DOHH2 (cell line): ENCODE measurements around the gene CYP2A6.
A peak's percentile ranks its signal among the peaks of the same experiment; 100 is the strongest.

Experiments used
- H3F3A ChIP-seq: fragments of 200-600 bp; sonication (generic), shearing (Covaris generic); 2 replicates; pipeline ENCODE4 v1.6.0; 2016; ENCODE audit warnings: antibody characterized with exemption, mild to moderate bottlenecking; ENCODE audit not compliant: control insufficient read depth, insufficient read depth
- H3K27ac ChIP-seq: fragments of 200-600 bp; sonication (generic); 2 replicates; pipeline ENCODE4 v1.5.1; 2014; ENCODE audit warnings: low read depth, mild to moderate bottlenecking, low read length, moderate library complexity
- H3K27me3 ChIP-seq: fragments of 200-600 bp; sonication (generic); 2 replicates; pipeline ENCODE4 v1.6.1; 2014; ENCODE audit warnings: mild to moderate bottlenecking, low read length, mixed read lengths; ENCODE audit not compliant: control insufficient read depth
- H3K36me3 ChIP-seq: fragments of 200-600 bp; sonication (generic); 2 replicates; pipeline ENCODE4 v1.6.1; 2014; ENCODE audit warnings: mild to moderate bottlenecking, low read length, moderate library complexity, mixed read lengths; ENCODE audit not compliant: control insufficient read depth
- H3K4me1 ChIP-seq: fragments of 200-600 bp; sonication (generic); 2 replicates; pipeline ENCODE4 v1.6.1; 2014; ENCODE audit warnings: mild to moderate bottlenecking, low read length, mixed read lengths; ENCODE audit not compliant: control insufficient read depth
- H3K4me2 ChIP-seq: fragments of 200-600 bp; sonication (generic); 2 replicates; pipeline ENCODE4 v1.6.0; 2014; ENCODE audit warnings: mild to moderate bottlenecking, low read length, moderate library complexity
- H3K4me3 ChIP-seq: fragments of 200-600 bp; sonication (generic); 2 replicates; pipeline ENCODE4 v1.5.1; 2014; ENCODE audit warnings: mild to moderate bottlenecking, low read length, mixed read lengths
- H3K79me2 ChIP-seq: fragments of 200-600 bp; sonication (generic); 2 replicates; pipeline ENCODE4 v1.6.1; 2014; ENCODE audit warnings: mild to moderate bottlenecking, low read length, mixed read lengths; ENCODE audit not compliant: control insufficient read depth
- H3K9me2 ChIP-seq: fragments of 200-600 bp; sonication (generic); replicated peaks from 2 replicates; pipeline ENCODE4 v1.6.1; 2014; ENCODE audit warnings: mild to moderate bottlenecking, low read length, mixed read lengths; ENCODE audit not compliant: control insufficient read depth
- H3K9me3 ChIP-seq: fragments of 200-600 bp; sonication (generic); 2 replicates; pipeline ENCODE4 v1.6.1; 2014; ENCODE audit warnings: antibody characterized with exemption, low read length, mixed read lengths; ENCODE audit not compliant: control insufficient read depth, insufficient read depth
- H4K20me1 ChIP-seq: fragments of 200-600 bp; sonication (generic); 2 replicates; pipeline ENCODE4 v1.6.0; 2014; ENCODE audit warnings: low read depth, mild to moderate bottlenecking, antibody characterized with exemption, low read length, moderate library complexity; ENCODE audit not compliant: control insufficient read depth, insufficient read depth
- EZH2phosphoT487 ChIP-seq: fragments of 200-600 bp; sonication (generic); IDR thresholded peaks from 2 replicates; pipeline ENCODE4 v1.6.1; 2017; ENCODE audit warnings: borderline replicate concordance, mild to moderate bottlenecking, antibody characterized with exemption, low read length, moderate library complexity, mixed read lengths
- TF ChIP-seq, protein P1 (sequence below): fragments of 200-600 bp; sonication (generic); IDR thresholded peaks from one replicate; pipeline ENCODE4 v1.5.1; 2014; ENCODE audit warnings: antibody characterized with exemption, mild to moderate bottlenecking, low read depth, low read length; ENCODE audit not compliant: poor library complexity, severe bottlenecking

Gene CYP2A6

DNA sequence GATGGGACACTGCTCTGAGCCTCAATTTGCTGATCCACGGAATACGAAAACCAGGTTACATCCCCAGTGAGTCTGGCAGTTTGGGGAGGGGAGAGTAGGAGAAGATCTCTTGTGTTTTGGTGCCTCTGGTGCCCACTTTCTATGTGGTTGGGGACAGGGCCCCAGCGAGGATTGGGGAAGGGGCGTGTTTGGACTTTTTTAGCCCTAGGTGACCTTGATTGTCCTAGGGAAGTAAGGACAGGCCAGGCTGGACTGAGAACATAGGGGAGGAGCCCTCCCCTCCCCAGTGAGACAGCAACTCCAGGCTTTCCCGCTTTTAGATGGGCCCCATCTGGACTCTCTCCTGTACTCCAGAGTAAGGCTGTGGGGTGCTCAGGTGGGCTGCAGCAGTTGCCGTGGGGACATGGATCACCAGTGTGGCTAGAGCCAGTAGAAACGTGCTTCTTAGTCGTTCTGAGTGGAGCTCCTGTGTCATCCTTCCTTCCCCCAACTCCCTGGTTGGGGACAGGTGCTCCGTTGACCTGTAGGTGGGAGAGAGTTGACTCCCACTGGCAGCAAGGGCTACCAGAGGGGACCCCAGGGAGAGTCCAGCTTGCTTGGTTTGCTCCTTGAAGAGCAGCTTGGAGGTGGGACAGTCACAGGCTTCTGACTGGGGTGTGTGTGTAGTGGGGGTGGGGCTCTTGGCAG lies 46.9 kb downstream of the CYP2A6 start:
- Histone ChIP-seq H3F3A (peaks cover 9% of the 10 kb centered on the region), H3K27me3 (no peaks in the 10 kb centered on the region), H3K9me3 (no peaks in the 10 kb centered on the region), H3K4me2 (peak overlapping the region; percentile 84), H3K79me2 (peaks cover 90% of the 10 kb centered on the region), H3K36me3 (peaks cover 82% of the 10 kb centered on the region), H3K27ac (peak overlapping the region; percentile 75), H3K4me1 (peaks cover 80% of the 10 kb centered on the region), H3K4me3 (peak overlapping the region; percentile 66), H4K20me1 (peaks cover 57% of the 10 kb centered on the region), H3K9me2 (no peaks in the 10 kb centered on the region)
- no peak for TF ChIP-seq EZH2phosphoT487
- TF ChIP-seq, protein P1, sequence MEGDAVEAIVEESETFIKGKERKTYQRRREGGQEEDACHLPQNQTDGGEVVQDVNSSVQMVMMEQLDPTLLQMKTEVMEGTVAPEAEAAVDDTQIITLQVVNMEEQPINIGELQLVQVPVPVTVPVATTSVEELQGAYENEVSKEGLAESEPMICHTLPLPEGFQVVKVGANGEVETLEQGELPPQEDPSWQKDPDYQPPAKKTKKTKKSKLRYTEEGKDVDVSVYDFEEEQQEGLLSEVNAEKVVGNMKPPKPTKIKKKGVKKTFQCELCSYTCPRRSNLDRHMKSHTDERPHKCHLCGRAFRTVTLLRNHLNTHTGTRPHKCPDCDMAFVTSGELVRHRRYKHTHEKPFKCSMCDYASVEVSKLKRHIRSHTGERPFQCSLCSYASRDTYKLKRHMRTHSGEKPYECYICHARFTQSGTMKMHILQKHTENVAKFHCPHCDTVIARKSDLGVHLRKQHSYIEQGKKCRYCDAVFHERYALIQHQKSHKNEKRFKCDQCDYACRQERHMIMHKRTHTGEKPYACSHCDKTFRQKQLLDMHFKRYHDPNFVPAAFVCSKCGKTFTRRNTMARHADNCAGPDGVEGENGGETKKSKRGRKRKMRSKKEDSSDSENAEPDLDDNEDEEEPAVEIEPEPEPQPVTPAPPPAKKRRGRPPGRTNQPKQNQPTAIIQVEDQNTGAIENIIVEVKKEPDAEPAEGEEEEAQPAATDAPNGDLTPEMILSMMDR, result no peak

DNA sequence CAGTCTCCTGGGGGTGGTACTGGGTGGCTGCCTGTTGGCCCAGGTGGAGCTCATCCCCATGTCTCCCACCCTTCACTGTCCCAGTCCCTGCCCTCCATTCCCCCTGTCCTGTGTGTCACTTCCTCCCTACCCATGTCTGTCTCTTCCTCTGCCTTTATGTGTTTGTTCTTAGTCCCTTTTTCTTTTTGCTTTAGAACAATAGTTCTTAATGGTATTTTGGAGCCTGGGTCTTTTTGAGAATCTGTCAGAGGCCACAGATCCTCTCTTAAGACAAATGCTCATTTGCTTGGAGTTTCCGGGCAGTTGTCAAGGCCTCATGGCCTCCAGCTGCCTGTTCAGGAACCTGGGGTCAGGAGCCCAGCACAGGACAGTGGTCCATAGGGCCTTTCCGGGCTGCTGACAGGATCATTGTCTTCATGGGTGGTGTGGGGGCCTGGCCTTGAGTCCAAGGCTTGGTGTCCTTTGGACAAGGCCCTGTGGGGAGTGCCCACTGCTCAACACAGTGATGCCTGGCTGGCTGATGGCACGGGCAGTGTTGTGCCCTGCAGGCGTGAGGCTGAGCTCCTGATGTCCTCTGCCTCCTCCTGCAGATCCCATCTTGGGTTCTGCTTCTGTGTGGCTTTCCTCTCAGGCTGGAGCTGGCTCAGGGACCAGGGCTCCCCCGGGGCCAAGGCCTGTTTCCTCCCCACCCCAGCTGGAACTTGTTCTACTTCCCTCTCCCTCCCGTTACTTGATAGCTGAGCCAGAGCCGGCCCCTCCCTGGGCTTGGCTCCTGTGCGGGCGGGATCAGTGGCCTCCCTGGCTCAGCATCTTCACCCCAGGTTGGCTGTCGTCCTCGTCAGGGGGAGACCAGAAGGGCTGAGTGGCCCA lies 47.7 kb downstream of the CYP2A6 start:
- Histone ChIP-seq H3K36me3 (peaks cover 74% of the 10 kb centered on the region), H3K27me3 (no peaks in the 10 kb centered on the region), H3F3A (peaks cover 9% of the 10 kb centered on the region), H3K4me3 (peak overlapping the region; percentile 66), H3K9me3 (no peaks in the 10 kb centered on the region), H4K20me1 (peaks cover 53% of the 10 kb centered on the region), H3K9me2 (no peaks in the 10 kb centered on the region), H3K27ac (peak overlapping the region; percentile 75), H3K79me2 (peaks cover 84% of the 10 kb centered on the region), H3K4me2 (peak overlapping the region; percentile 84), H3K4me1 (peaks cover 87% of the 10 kb centered on the region)
- TF ChIP-seq, protein P1, result no peak
- TF ChIP-seq EZH2phosphoT487, result no peak

DNA sequence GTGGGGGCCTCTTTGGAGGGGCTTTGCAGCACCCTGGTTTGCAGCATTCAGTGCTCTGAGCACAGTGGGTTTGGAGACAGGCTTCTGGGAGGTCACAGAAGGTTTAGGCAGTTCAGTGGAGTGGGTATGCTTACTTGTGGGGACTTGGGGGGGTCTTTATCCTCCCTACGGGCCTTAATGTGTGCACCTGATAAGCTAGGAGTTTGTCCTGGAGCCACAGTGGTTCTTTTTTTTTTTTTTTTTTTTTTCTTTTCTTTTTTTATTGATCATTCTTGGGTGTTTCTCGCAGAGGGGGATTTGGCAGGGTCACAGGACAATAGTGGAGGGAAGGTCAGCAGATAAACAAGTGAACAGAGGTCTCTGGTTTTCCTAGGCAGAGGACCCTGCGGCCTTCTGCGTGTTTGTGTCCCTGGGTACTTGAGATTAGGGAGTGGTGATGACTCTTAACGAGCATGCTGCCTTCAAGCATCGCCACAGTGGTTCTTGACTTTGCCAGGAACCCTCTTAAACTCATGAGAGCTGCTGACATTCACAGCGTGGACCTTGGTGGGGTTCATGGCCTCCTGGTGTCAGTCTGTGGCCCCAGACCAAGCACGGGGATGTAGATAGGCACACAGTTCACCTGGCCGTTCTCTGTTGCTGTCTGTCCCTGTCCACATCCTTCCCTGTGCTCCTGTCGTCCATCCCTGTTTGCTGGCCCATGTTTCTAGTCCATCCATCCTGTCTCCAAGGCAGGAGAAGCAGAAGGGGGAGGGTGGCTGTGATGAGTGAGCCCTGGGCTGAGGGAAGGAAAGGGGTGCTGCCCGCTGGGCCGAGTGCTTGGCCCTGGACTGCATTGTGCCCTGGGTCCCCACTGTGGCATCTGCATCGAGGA lies 48.6 kb downstream of the CYP2A6 start:
- no peaks in the 10 kb centered on the region for H3K9me3 ChIP-seq
- H3K79me2 ChIP-seq, result peaks cover 75% of the 10 kb centered on the region
- H3K27me3 ChIP-seq, result no peaks in the 10 kb centered on the region
- peaks cover 81% of the 10 kb centered on the region for H3K4me1 ChIP-seq
- peaks cover 47% of the 10 kb centered on the region for H4K20me1 ChIP-seq
- peaks cover 67% of the 10 kb centered on the region for H3K36me3 ChIP-seq
- H3K4me3 ChIP-seq, result peak overlapping the region; percentile 93
- H3K4me2 ChIP-seq, result peak overlapping the region; percentile 84
- no peaks in the 10 kb centered on the region for H3K9me2 ChIP-seq
- H3F3A ChIP-seq, result peaks cover 9% of the 10 kb centered on the region
- TF ChIP-seq EZH2phosphoT487, result no peak
- TF ChIP-seq, protein P1, result no peak
- H3K27ac ChIP-seq, result peak overlapping the region; percentile 75
